ENCODE measurements around the gene HNRNPD.

GRCh38 chr4:82422616-82423015 is 48.8 kb upstream of the HNRNPD start:
- TF ChIP-seq, protein P1, sequence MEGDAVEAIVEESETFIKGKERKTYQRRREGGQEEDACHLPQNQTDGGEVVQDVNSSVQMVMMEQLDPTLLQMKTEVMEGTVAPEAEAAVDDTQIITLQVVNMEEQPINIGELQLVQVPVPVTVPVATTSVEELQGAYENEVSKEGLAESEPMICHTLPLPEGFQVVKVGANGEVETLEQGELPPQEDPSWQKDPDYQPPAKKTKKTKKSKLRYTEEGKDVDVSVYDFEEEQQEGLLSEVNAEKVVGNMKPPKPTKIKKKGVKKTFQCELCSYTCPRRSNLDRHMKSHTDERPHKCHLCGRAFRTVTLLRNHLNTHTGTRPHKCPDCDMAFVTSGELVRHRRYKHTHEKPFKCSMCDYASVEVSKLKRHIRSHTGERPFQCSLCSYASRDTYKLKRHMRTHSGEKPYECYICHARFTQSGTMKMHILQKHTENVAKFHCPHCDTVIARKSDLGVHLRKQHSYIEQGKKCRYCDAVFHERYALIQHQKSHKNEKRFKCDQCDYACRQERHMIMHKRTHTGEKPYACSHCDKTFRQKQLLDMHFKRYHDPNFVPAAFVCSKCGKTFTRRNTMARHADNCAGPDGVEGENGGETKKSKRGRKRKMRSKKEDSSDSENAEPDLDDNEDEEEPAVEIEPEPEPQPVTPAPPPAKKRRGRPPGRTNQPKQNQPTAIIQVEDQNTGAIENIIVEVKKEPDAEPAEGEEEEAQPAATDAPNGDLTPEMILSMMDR (IDR thresholded peaks at IDR 0.05; ENCODE audit: insufficient read depth, low read length) = no peak
- no peak; the same call in 1 of the 2 replicates for TF ChIP-seq POLR2AphosphoS5 (IDR thresholded peaks at IDR 0.05; ENCODE audit: low read depth)
